ENCODE measurements around the gene OR4F15. TPM values are rescaled to one million over a fixed set of nuclear protein-coding genes. Genes with fewer than 3 reads are reported as not detected.

The OR4F15 gene
- polyA plus RNA-seq, 1 of the 3 experiments (the other 2 are of a cell fraction), result not detected

- Histone ChIP-seq H3K27ac (ENCODE audit: low read depth in 2 of 2, low read length in 1 of 2) (no peak overlapping the region), H4K20me1 (ENCODE audit: insufficient read depth) (no peaks in the 10 kb centered on the region), H3K27me3 (ENCODE audit: insufficient read depth) (no peaks in the 10 kb centered on the region), H3K4me2 (no peak overlapping the region), H3K4me1 (ENCODE audit: control insufficient read depth in 1 of 2, insufficient read depth in 2 of 2, low read depth in 1 of 2, low read length in 1 of 2) (no peaks in the 10 kb centered on the region), H3K9me3 (no peaks in the 10 kb centered on the region), H3K9ac (no peak overlapping the region), H3F3A (replicated peaks; ENCODE audit: insufficient read depth) (no peaks in the 10 kb centered on the region), H2AFZ (ENCODE audit: low read depth) (no peak overlapping the region), H3K79me2 (ENCODE audit: insufficient read depth) (no peaks in the 10 kb centered on the region), H3K9me2 (no peaks in the 10 kb centered on the region), H3K36me3 (replicated peaks in 1 of 2; ENCODE audit: control insufficient read depth in 1 of 2, insufficient read depth in 2 of 2, low read length in 1 of 2) (no peaks in the 10 kb centered on the region), H3K4me3 (ENCODE audit: low read depth in 2 of 2, low read length in 1 of 2) (no peak overlapping the region)
- POLR2A ChIA-PET, result no interaction called here
- no peak for DNase-seq
- whole genome bisulfite sequencing (ENCODE audit: low lambda C conversion rate), result 28% methylated on average over 6 of the region's 6 CpGs
- no peak for TF ChIP-seq USF1 (IDR thresholded peaks at IDR 0.05; ENCODE audit: borderline replicate concordance, low read depth)
- CTCF ChIA-PET, result no interaction called here
These were observed 8.8 kb downstream of the OR4F15 start for GRCh38 chr15:101820781-101821180.

- Histone ChIP-seq H3K4me2 (no peak overlapping the region), H3F3A (replicated peaks; ENCODE audit: insufficient read depth) (no peaks in the 10 kb centered on the region), H3K9me2 (no peaks in the 10 kb centered on the region), H2AFZ (ENCODE audit: low read depth) (no peak overlapping the region), H3K27ac (ENCODE audit: low read depth in 2 of 2, low read length in 1 of 2) (no peak overlapping the region), H3K9me3 (no peaks in the 10 kb centered on the region), H4K20me1 (ENCODE audit: insufficient read depth) (no peaks in the 10 kb centered on the region), H3K36me3 (replicated peaks in 1 of 2; ENCODE audit: control insufficient read depth in 1 of 2, insufficient read depth in 2 of 2, low read length in 1 of 2) (no peaks in the 10 kb centered on the region), H3K27me3 (ENCODE audit: insufficient read depth) (no peaks in the 10 kb centered on the region), H3K4me1 (ENCODE audit: control insufficient read depth in 1 of 2, insufficient read depth in 2 of 2, low read depth in 1 of 2, low read length in 1 of 2) (no peaks in the 10 kb centered on the region), H3K9ac (no peak overlapping the region), H3K4me3 (ENCODE audit: low read depth in 2 of 2, low read length in 1 of 2) (no peak overlapping the region), H3K79me2 (ENCODE audit: insufficient read depth) (no peaks in the 10 kb centered on the region)
- ChIA-PET POLR2A (no interaction called here), CTCF (interaction anchor here (1.0 kb wide), 1 partner anchor 43 kb away, joined by 3 read pairs; no protein-coding TSS in a partner anchor)
- TF ChIP-seq RXRA (IDR thresholded peaks at IDR 0.05; ENCODE audit: borderline replicate concordance, low read depth), result no peak
- TF ChIP-seq FOXJ3 (CRISPR knock-in tag; IDR thresholded peaks at IDR 0.05), result no peak
- no peak for TF ChIP-seq GATA2 (CRISPR knock-in tag; IDR thresholded peaks at IDR 0.05)
- no peak for TF ChIP-seq EZH2phosphoT487 (IDR thresholded peaks at IDR 0.05; ENCODE audit: borderline replicate concordance, low read depth)
- 6% methylated on average over 6 of the region's 6 CpGs for WGBS (ENCODE audit: low lambda C conversion rate)
- no peak for DNase-seq
These were observed 15.3 kb downstream of the OR4F15 start for GRCh38 chr15:101827257-101827656.

GRCh38 chr15:101828774-101829173 lies 16.8 kb downstream of the OR4F15 start:
- no peaks in the 10 kb centered on the region for H3K9me3 ChIP-seq
- 14% methylated on average over 5 of the region's 5 CpGs for WGBS (ENCODE audit: low lambda C conversion rate)
- H3K27ac ChIP-seq (ENCODE audit: low read depth in 2 of 2, low read length in 1 of 2), result no peak overlapping the region
- H3K9me2 ChIP-seq, result no peaks in the 10 kb centered on the region
- no peaks in the 10 kb centered on the region for H3F3A ChIP-seq (replicated peaks; ENCODE audit: insufficient read depth)
- no peaks in the 10 kb centered on the region for H3K27me3 ChIP-seq (ENCODE audit: insufficient read depth)
- no peaks in the 10 kb centered on the region for H3K4me1 ChIP-seq (ENCODE audit: control insufficient read depth in 1 of 2, insufficient read depth in 2 of 2, low read depth in 1 of 2, low read length in 1 of 2)
- DNase-seq, result no peak
- no peak overlapping the region for H3K4me3 ChIP-seq (ENCODE audit: low read depth in 2 of 2, low read length in 1 of 2)
- no peak overlapping the region for H2AFZ ChIP-seq (ENCODE audit: low read depth)
- H4K20me1 ChIP-seq (ENCODE audit: insufficient read depth), result no peaks in the 10 kb centered on the region
- no peaks in the 10 kb centered on the region for H3K79me2 ChIP-seq (ENCODE audit: insufficient read depth)
- H3K9ac ChIP-seq, result no peak overlapping the region
- POLR2A ChIA-PET, result no interaction called here
- no peaks in the 10 kb centered on the region for H3K36me3 ChIP-seq (replicated peaks in 1 of 2; ENCODE audit: control insufficient read depth in 1 of 2, insufficient read depth in 2 of 2, low read length in 1 of 2)
- TF ChIP-seq SIN3A (IDR thresholded peaks at IDR 0.05; ENCODE audit: borderline replicate concordance, low read depth, low read length) (no peak), ZBTB33 (IDR thresholded peaks at IDR 0.05; ENCODE audit: borderline replicate concordance, low read depth) (no peak), EP300 (IDR thresholded peaks at IDR 0.05; ENCODE audit: borderline replicate concordance in 1 of 2, low read depth in 1 of 2, low read length in 1 of 2) (no peak), PBX3 (IDR thresholded peaks at IDR 0.05) (no peak), MEF2A (IDR thresholded peaks at IDR 0.05; ENCODE audit: borderline replicate concordance, low read depth) (no peak), RXRA (IDR thresholded peaks at IDR 0.05; ENCODE audit: borderline replicate concordance, low read depth) (no peak), EZH2phosphoT487 (IDR thresholded peaks at IDR 0.05; ENCODE audit: borderline replicate concordance, low read depth) (no peak)
- CTCF ChIA-PET, result no interaction called here
- no peak overlapping the region for H3K4me2 ChIP-seq
